Measurements from ENCODE around the gene CELF2.

DNA sequence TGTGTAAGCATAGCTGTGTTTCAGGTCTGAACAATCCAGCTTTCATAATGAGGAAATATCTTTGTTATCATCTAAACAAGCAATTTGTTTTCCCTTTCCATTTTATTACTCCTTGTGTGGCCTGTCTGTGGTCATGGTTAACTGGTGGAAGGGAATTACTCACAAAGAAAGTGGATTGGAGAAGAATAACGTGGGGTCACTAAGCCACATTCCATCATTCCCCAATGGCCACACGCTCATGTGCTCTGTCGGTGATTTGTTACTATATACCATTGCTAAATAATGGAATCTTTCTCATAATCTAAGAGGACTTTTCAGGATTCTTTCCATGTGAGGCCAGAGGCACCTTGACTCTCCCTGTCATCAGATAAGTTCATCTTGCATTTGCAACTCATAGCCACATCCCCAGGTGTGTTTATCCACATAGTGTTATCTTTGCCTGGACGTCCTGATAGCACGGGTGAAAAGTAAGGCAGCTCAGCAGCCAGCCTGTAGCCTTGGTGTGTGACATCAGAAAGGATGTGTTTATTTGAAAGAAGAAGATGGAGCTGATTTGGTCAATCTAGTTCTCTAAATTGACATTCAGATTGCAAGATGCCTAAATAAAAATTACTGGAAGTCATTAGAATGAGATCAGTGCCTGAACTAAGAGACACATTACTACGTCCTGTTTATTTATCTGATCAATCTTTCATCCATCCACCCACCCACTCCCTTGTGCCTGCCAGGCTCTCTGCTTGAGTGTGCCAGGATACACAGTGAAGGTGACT is 128.9 kb downstream of the CELF2 start:
- TF ChIP-seq, protein P1, sequence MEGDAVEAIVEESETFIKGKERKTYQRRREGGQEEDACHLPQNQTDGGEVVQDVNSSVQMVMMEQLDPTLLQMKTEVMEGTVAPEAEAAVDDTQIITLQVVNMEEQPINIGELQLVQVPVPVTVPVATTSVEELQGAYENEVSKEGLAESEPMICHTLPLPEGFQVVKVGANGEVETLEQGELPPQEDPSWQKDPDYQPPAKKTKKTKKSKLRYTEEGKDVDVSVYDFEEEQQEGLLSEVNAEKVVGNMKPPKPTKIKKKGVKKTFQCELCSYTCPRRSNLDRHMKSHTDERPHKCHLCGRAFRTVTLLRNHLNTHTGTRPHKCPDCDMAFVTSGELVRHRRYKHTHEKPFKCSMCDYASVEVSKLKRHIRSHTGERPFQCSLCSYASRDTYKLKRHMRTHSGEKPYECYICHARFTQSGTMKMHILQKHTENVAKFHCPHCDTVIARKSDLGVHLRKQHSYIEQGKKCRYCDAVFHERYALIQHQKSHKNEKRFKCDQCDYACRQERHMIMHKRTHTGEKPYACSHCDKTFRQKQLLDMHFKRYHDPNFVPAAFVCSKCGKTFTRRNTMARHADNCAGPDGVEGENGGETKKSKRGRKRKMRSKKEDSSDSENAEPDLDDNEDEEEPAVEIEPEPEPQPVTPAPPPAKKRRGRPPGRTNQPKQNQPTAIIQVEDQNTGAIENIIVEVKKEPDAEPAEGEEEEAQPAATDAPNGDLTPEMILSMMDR (IDR thresholded peaks at IDR 0.05 in 8 of 11, conservative IDR thresholded peaks at IDR 0.05 in 3 of 11), result no peak
- no peak for TF ChIP-seq POLR2A (IDR thresholded peaks at IDR 0.05)

Measured in spleen (tissue), 7 donors.